MCF 10A (cell line): Measurements from ENCODE around the gene USP47. TPM values are rescaled to one million over a fixed set of nuclear protein-coding genes. Genes with fewer than 3 reads are reported as not detected.
A peak's percentile ranks its signal among the peaks of the same experiment; 100 is the strongest.

ENCODE experiments used
- BruUV-seq: library from RNA; stranded (reverse); fragments of 400-500 nt; replicated peaks from 2 replicates; lab custom pipeline; 2021; lab: Mats Ljungman, UMichigan
- CTCF ChIA-PET: fragments of 300-600 bp; sonication (Branson Sonifier 250); formaldehyde crosslinking; extraction: SDS; loops from one replicate; lab custom pipeline; 2021; ENCODE audit warnings: antibody characterized with exemption, inconsistent platforms; lab: Yijun Ruan, JAX
- POLR2A ChIA-PET: fragments of 300-600, 350-650 bp; sonication (Branson Sonifier 250); formaldehyde crosslinking; extraction: SDS; loops from one replicate; lab custom pipeline; 2020; ENCODE audit warnings: antibody characterized with exemption, inconsistent platforms; lab: Yijun Ruan, JAX
- DNase-seq: peaks from one replicate; pipeline ENCODE4 v3.0.0-alpha.2; 2018; ENCODE audit not compliant: unreplicated experiment
- H3K27ac Mint-ChIP-seq: one replicate; pipeline ENCODE4 v1.8.0; 2022; ENCODE audit warnings: mild to moderate bottlenecking, low read depth, mixed read lengths; ENCODE audit not compliant: unreplicated experiment
- H3K27me3 Mint-ChIP-seq: one replicate; pipeline ENCODE4 v1.8.0; 2022; ENCODE audit warnings: mixed read lengths; ENCODE audit not compliant: insufficient read depth, unreplicated experiment
- H3K36me3 Mint-ChIP-seq: one replicate; pipeline ENCODE4 v1.8.0; 2022; ENCODE audit warnings: mild to moderate bottlenecking, moderate library complexity, mixed read lengths; ENCODE audit not compliant: insufficient read depth, unreplicated experiment
- H3K4me1 Mint-ChIP-seq: one replicate; pipeline ENCODE4 v1.8.0; 2022; ENCODE audit warnings: mixed read lengths; ENCODE audit not compliant: insufficient read depth, unreplicated experiment
- H3K4me3 Mint-ChIP-seq: one replicate; pipeline ENCODE4 v1.8.0; 2022; ENCODE audit warnings: mild to moderate bottlenecking, moderate library complexity, mixed read lengths; ENCODE audit not compliant: unreplicated experiment
- H3K9me3 Mint-ChIP-seq: one replicate; pipeline ENCODE4 v1.8.0; 2022; ENCODE audit warnings: mixed read lengths; ENCODE audit not compliant: unreplicated experiment
- CTCF ChIP-seq: fragments of 200-600 bp; IDR thresholded peaks from one replicate; pipeline ENCODE4 v1.8.0; 2022; ENCODE audit warnings: antibody characterized with exemption, mild to moderate bottlenecking; ENCODE audit not compliant: unreplicated experiment
- intact Hi-C: fragments of 100-400 bp; cut with micrococcal nuclease; formaldehyde crosslinking; loops from 2 replicates; pipeline ENCODE4 v1.14.1; 2022
- total RNA-seq: library from RNA; stranded (reverse); gene quantifications from 2 replicates; pipeline ENCODE4 v1.2.3, GENCODE V29; 2022

USP47 gene
- total RNA-seq, 1 experiment from 2014 or later = 41.6 TPM

GRCh38 chr11:11844272-11844671 is 2.5 kb downstream of the USP47 start:
- CTCF ChIA-PET = interaction anchor here (0.5 to 3.2 kb wide), 8 partner anchors 31 to 930 kb away, joined by 3 to 11 read pairs (median 3); no protein-coding TSS in a partner anchor
- no peak overlapping the region for H3K4me3 Mint-ChIP-seq

GRCh38 chr11:11845071-11845470 is 3.3 kb downstream of the USP47 start:
- intact Hi-C loops = no loop called here
- H3K9me3 Mint-ChIP-seq = no peaks in the 10 kb centered on the region
- H3K27me3 Mint-ChIP-seq = no peaks in the 10 kb centered on the region
- BruUV-seq = no TSS peak
- no peak for DNase-seq
- no peak overlapping the region for H3K27ac Mint-ChIP-seq
- H3K4me3 Mint-ChIP-seq = no peak overlapping the region
- TF ChIP-seq CTCF = no peak
- POLR2A ChIA-PET = interaction anchor here (1.0 to 4.6 kb wide), 8 partner anchors 10 to 199 kb away, joined by 3 to 23 read pairs (median 4); no protein-coding TSS in a partner anchor
- H3K36me3 Mint-ChIP-seq = no peaks in the 10 kb centered on the region
- H3K4me1 Mint-ChIP-seq = peaks cover 19% of the 10 kb centered on the region
- CTCF ChIA-PET = interaction anchor here (0.6 to 3.2 kb wide), 4 partner anchors 46 to 1041 kb away, joined by 3 to 11 read pairs (median 4); no protein-coding TSS in a partner anchor

More at GRCh38 chr11:11844272-11844671, 2.5 kb downstream of the USP47 start:
- H3K27ac Mint-ChIP-seq = no peak overlapping the region
- no peak for TF ChIP-seq CTCF
- H3K27me3 Mint-ChIP-seq = no peaks in the 10 kb centered on the region
- no peaks in the 10 kb centered on the region for H3K9me3 Mint-ChIP-seq
- intact Hi-C loops = loop anchor here (5.0 kb wide), 1 partner anchor 198 kb away; no protein-coding TSS in a partner anchor
- H3K4me1 Mint-ChIP-seq = peaks cover 11% of the 10 kb centered on the region
- no TSS peak for BruUV-seq
- POLR2A ChIA-PET = interaction anchor here (0.7 to 4.6 kb wide), 21 partner anchors 7 to 1323 kb away, joined by 3 to 23 read pairs (median 6); partner anchors contain the start of genes GALNT18 and ZBED5
- no peak for DNase-seq
- H3K36me3 Mint-ChIP-seq = no peaks in the 10 kb centered on the region

- no TSS peak for BruUV-seq
- Mint-ChIP-seq H3K36me3 (no peaks in the 10 kb centered on the region), H3K9me3 (no peaks in the 10 kb centered on the region), H3K27me3 (no peaks in the 10 kb centered on the region), H3K27ac (peak overlapping the region; percentile 51), H3K4me3 (peak overlapping the region; percentile 23), H3K4me1 (peaks cover 24% of the 10 kb centered on the region)
- no peak for TF ChIP-seq CTCF
- intact Hi-C loops = no loop called here
- ChIA-PET POLR2A (interaction anchor here (1.0 to 4.6 kb wide), 8 partner anchors 10 to 129 kb away, joined by 3 to 23 read pairs (median 4); no protein-coding TSS in a partner anchor), CTCF (interaction anchor here (0.6 to 3.2 kb wide), 2 partner anchors 47 to 201 kb away, joined by 3 to 11 read pairs; no protein-coding TSS in a partner anchor)
- DNase-seq = no peak
Measured at GRCh38 chr11:11845551-11845950, 3.8 kb downstream of the USP47 start.

- Mint-ChIP-seq H3K27ac (peak overlapping the region; percentile 34), H3K36me3 (no peaks in the 10 kb centered on the region), H3K4me1 (peaks cover 31% of the 10 kb centered on the region), H3K27me3 (no peaks in the 10 kb centered on the region), H3K9me3 (no peaks in the 10 kb centered on the region), H3K4me3 (no peak overlapping the region)
- ChIA-PET CTCF (interaction anchor here (1.2 to 4.2 kb wide), 2 partner anchors 29 to 47 kb away, joined by 3 to 43 read pairs; no protein-coding TSS in a partner anchor), POLR2A (interaction anchor here (0.7 to 1.2 kb wide), 4 partner anchors 13 to 1070 kb away, joined by 3 read pairs; no protein-coding TSS in a partner anchor)
- DNase-seq = no peak
- BruUV-seq = no TSS peak
- TF ChIP-seq CTCF = no peak
- intact Hi-C loops = no loop called here
Measured at GRCh38 chr11:11847082-11847481, 5.3 kb downstream of the USP47 start.
